LNCaP clone FGC (cell line): Measurements from ENCODE around the gene SEMG1.

Source experiments
- DNase-seq: peaks from one replicate; pipeline ENCODE4 v3.0.0-alpha.2; 2011; ENCODE audit warnings: low read depth
- H3K4me3 ChIP-seq: 2 replicates; pipeline ENCODE4 v1.5.1; 2011; ENCODE audit warnings: mild to moderate bottlenecking, low read depth, low read length, control low read depth
- CTCF ChIP-seq: IDR thresholded peaks from 2 replicates; pipeline ENCODE4 v1.5.1; 2012; ENCODE audit warnings: mild to moderate bottlenecking; ENCODE audit not compliant: control insufficient read depth, insufficient read depth; ENCODE audit errors: extremely low read depth

SEMG1 gene

GRCh38 chr20:45191926-45192325, 14.9 kb upstream of the SEMG1 start:
- TF ChIP-seq CTCF: no peak

GRCh38 chr20:45193331-45193730, 13.5 kb upstream of the SEMG1 start:
- TF ChIP-seq CTCF: no peak
- DNase-seq: no peak
- no peak overlapping the region for H3K4me3 ChIP-seq

More at GRCh38 chr20:45191926-45192325, 14.9 kb upstream of the SEMG1 start:
- no peak overlapping the region for H3K4me3 ChIP-seq
- no peak for DNase-seq

GRCh38 chr20:45209924-45210323, 3.1 kb downstream of the SEMG1 start:
- no peak for DNase-seq
- no peak for TF ChIP-seq CTCF
- no peak overlapping the region for H3K4me3 ChIP-seq

- DNase-seq: no peak
- no peak overlapping the region for H3K4me3 ChIP-seq
- no peak for TF ChIP-seq CTCF
Observed at GRCh38 chr20:45211569-45212474, 5.0 kb downstream of the SEMG1 start.

GRCh38 chr20:45212836-45213235, 6.0 kb downstream of the SEMG1 start:
- H3K4me3 ChIP-seq: no peak overlapping the region
- TF ChIP-seq CTCF: no peak
- DNase-seq: no peak

- H3K4me3 ChIP-seq: no peak overlapping the region
- no peak for TF ChIP-seq CTCF
- no peak for DNase-seq
Observed at GRCh38 chr20:45218124-45218523, 11.3 kb downstream of the SEMG1 start.

GRCh38 chr20:45218636-45219035, 11.8 kb downstream of the SEMG1 start:
- no peak for DNase-seq
- no peak overlapping the region for H3K4me3 ChIP-seq
- TF ChIP-seq CTCF: no peak
